ENCODE measurements around the gene PIGU.

PIGU gene

GRCh38 chr20:34543463-34544056 lies 133.3 kb downstream of the PIGU start:
- peaks cover 2% of the 10 kb centered on the region; the same call in 1 of the 2 replicates for H3K36me3 ChIP-seq (ENCODE audit: low read length)
- no peaks in the 10 kb centered on the region for H4K20me1 ChIP-seq (ENCODE audit: low read depth, low read length)
- no peak overlapping the region for H3K27ac ChIP-seq (ENCODE audit: low read depth, low read length)
- H3K9me2 ChIP-seq (replicated peaks; ENCODE audit: insufficient read depth, low read length), result no peaks in the 10 kb centered on the region
- H3K4me3 ChIP-seq (ENCODE audit: insufficient read depth, low read length, poor library complexity, severe bottlenecking), result no peak overlapping the region
- no peak overlapping the region for H3K4me2 ChIP-seq (ENCODE audit: low read depth, low read length, poor library complexity, severe bottlenecking)
- H3K27me3 ChIP-seq (ENCODE audit: low read length), result no peaks in the 10 kb centered on the region
- H3K9ac ChIP-seq (ENCODE audit: low read length), result no peak overlapping the region
- TF ChIP-seq EZH2phosphoT487 (conservative IDR thresholded peaks at IDR 0.05; ENCODE audit: low read length) (no peak), CTCF (IDR thresholded peaks at IDR 0.05; ENCODE audit: insufficient read depth, low read length, poor library complexity, severe bottlenecking) (no peak)
- H3K9me3 ChIP-seq (ENCODE audit: insufficient read depth, low read length), result no peaks in the 10 kb centered on the region
- H2AFZ ChIP-seq (ENCODE audit: low read depth, low read length, severe bottlenecking), result no peak overlapping the region
- no peaks in the 10 kb centered on the region for H3K79me2 ChIP-seq (ENCODE audit: insufficient read depth, low read length)
- H3F3A ChIP-seq (ENCODE audit: insufficient read depth), result no peaks in the 10 kb centered on the region

- no peaks in the 10 kb centered on the region for H3K79me2 ChIP-seq (ENCODE audit: insufficient read depth, low read length)
- H3K4me2 ChIP-seq (ENCODE audit: low read depth, low read length, poor library complexity, severe bottlenecking), result no peak overlapping the region
- no peaks in the 10 kb centered on the region for H3K9me3 ChIP-seq (ENCODE audit: insufficient read depth, low read length)
- H3K4me3 ChIP-seq (ENCODE audit: insufficient read depth, low read length, poor library complexity, severe bottlenecking), result no peak overlapping the region
- H3K9ac ChIP-seq (ENCODE audit: low read length), result no peak overlapping the region
- no peaks in the 10 kb centered on the region for H3K27me3 ChIP-seq (ENCODE audit: low read length)
- H3K9me2 ChIP-seq (replicated peaks; ENCODE audit: insufficient read depth, low read length), result no peaks in the 10 kb centered on the region
- peaks cover 2% of the 10 kb centered on the region; the same call in 1 of the 2 replicates for H3K36me3 ChIP-seq (ENCODE audit: low read length)
- no peaks in the 10 kb centered on the region for H3F3A ChIP-seq (ENCODE audit: insufficient read depth)
- TF ChIP-seq CTCF (IDR thresholded peaks at IDR 0.05; ENCODE audit: insufficient read depth, low read length, poor library complexity, severe bottlenecking), result no peak
- TF ChIP-seq EZH2phosphoT487 (conservative IDR thresholded peaks at IDR 0.05; ENCODE audit: low read length), result no peak
- no peak overlapping the region for H3K27ac ChIP-seq (ENCODE audit: low read depth, low read length)
- H4K20me1 ChIP-seq (ENCODE audit: low read depth, low read length), result no peaks in the 10 kb centered on the region
- H2AFZ ChIP-seq (ENCODE audit: low read depth, low read length, severe bottlenecking), result no peak overlapping the region
These were observed 134.5 kb downstream of the PIGU start for GRCh38 chr20:34542439-34542838.

GRCh38 chr20:34541917-34542316 lies 135.0 kb downstream of the PIGU start:
- Histone ChIP-seq H3K79me2 (ENCODE audit: insufficient read depth, low read length) (no peaks in the 10 kb centered on the region), H4K20me1 (ENCODE audit: low read depth, low read length) (no peaks in the 10 kb centered on the region), H3K27ac (ENCODE audit: low read depth, low read length) (no peak overlapping the region), H3K9me2 (replicated peaks; ENCODE audit: insufficient read depth, low read length) (no peaks in the 10 kb centered on the region), H3K4me3 (ENCODE audit: insufficient read depth, low read length, poor library complexity, severe bottlenecking) (no peak overlapping the region), H3K36me3 (ENCODE audit: low read length) (peaks cover 2% of the 10 kb centered on the region; the same call in 1 of the 2 replicates), H3K4me2 (ENCODE audit: low read depth, low read length, poor library complexity, severe bottlenecking) (no peak overlapping the region), H3F3A (ENCODE audit: insufficient read depth) (no peaks in the 10 kb centered on the region), H3K9ac (ENCODE audit: low read length) (no peak overlapping the region), H3K27me3 (ENCODE audit: low read length) (no peaks in the 10 kb centered on the region), H3K9me3 (ENCODE audit: insufficient read depth, low read length) (no peaks in the 10 kb centered on the region), H2AFZ (ENCODE audit: low read depth, low read length, severe bottlenecking) (no peak overlapping the region)
- TF ChIP-seq EZH2phosphoT487 (conservative IDR thresholded peaks at IDR 0.05; ENCODE audit: low read length) (no peak), CTCF (IDR thresholded peaks at IDR 0.05; ENCODE audit: insufficient read depth, low read length, poor library complexity, severe bottlenecking) (no peak)
